ENCODE measurements around the gene HTRA3.

DNA sequence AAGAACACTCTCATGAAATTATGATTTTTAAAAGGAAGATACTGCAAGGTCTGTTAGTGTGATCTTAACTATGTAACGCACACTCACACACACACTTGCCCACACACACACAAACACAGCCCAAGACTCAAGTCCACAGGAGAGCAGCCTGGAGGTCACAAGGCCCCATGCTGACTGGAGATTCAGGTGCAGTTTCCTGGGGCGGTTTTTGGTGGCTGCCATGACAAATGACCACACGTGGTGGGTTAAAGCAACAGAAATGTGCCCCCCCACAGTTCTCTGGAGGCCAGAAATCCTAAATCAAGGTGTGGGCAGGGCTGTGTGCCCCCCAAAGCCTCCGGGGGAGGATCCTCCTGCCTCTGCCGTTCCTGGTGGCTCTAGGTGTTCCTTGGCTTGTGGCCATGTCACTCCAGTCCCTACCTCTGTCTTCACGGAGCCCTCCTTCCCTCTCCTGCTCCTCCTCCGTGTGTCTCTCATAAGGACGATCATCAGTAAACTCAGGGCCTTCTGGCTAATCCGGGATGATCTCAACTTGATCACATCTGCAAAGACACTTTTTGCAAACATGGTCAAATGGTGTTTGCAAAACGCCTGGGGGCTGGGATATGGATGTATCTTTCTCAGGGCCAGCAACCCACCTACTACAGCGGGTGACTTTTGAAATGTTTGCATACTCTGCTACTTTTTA is 9.7 kb upstream of the HTRA3 start:
- TF ChIP-seq EZH2 (IDR thresholded peaks at IDR 0.05) (no peak), EZH2phosphoT487 (IDR thresholded peaks at IDR 0.05) (no peak)
- TF ChIP-seq, protein P1, sequence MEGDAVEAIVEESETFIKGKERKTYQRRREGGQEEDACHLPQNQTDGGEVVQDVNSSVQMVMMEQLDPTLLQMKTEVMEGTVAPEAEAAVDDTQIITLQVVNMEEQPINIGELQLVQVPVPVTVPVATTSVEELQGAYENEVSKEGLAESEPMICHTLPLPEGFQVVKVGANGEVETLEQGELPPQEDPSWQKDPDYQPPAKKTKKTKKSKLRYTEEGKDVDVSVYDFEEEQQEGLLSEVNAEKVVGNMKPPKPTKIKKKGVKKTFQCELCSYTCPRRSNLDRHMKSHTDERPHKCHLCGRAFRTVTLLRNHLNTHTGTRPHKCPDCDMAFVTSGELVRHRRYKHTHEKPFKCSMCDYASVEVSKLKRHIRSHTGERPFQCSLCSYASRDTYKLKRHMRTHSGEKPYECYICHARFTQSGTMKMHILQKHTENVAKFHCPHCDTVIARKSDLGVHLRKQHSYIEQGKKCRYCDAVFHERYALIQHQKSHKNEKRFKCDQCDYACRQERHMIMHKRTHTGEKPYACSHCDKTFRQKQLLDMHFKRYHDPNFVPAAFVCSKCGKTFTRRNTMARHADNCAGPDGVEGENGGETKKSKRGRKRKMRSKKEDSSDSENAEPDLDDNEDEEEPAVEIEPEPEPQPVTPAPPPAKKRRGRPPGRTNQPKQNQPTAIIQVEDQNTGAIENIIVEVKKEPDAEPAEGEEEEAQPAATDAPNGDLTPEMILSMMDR (IDR thresholded peaks at IDR 0.05), result no peak

All from neural progenitor cell (in vitro differentiated cells).